NOMO-1 treated with DMSO at 0.1 percent for 48 hours (cell line): ENCODE results near the gene WASF2.
"Not testable (repeated sequence)": the region's sequence is repeated elsewhere in the genome, so short reads cannot be mapped to it uniquely, and the experiment has no call there.

Source experiments
- DNase-seq: peaks from one replicate; lab custom pipeline; 2025; ENCODE audit not compliant: unreplicated experiment; lab: John Stamatoyannopoulos, UW

The WASF2 gene

DNA sequence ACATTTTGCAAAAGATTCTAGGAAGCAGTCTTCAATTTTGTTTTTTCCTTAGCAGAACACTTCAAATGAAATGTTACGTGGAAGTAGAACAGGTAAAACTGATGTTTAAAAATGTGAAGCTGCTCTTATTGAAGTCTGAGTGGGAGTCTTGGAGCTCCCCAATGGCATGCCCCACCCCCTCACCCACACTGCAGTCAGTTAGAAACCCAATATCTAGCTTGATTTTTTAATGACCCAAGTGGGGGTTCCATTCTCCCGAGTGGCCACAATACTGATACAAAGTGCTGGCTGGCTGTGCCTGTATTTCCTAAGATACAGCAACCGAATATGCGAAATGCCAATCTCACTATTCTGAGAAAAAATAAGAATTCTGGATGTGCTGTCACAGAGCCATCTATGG is 66.3 kb downstream of the WASF2 start:
- no peak for DNase-seq

DNA sequence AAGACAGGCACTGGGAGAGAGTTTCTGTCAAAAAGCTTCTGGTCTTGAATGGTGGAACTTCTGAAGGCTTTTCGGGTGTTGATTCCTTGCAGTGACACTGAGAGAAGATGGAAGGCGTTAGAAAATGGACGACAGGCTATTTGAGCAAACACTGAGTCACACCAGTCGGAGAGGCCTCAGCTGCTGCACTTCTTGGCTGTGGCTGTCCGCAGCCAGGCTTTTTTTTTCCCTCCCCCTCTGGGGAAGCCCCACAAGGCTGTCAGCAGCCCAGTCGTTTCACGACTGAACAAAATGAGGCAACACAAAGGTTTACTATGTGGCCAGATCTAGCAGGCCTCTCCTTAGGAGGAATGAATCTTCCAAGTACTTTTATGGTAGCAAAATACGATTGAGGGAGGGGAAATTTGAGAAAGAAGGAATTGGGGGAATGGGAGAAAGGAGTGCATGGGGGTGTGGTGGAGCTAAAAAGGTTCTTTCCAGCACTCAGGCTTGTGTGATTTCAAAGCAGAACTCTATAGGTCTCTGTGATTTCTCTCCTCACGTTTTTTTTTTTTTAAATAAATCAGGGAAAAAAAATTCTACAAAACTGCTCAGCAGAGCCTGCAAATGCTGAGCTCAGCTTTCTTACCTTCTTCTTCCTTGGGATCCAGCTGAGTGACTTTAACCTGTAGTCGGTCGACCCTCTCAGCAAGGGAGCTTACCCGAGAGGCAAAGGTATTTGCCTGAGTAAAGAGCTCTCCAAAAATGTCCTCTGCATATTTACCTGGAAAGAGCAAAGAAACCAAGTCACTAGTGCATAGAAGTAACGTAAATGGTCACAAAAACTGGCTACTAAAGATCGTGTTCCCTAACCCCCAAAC is 71.4 kb downstream of the WASF2 start:
- DNase-seq = peak; percentile 86

DNA sequence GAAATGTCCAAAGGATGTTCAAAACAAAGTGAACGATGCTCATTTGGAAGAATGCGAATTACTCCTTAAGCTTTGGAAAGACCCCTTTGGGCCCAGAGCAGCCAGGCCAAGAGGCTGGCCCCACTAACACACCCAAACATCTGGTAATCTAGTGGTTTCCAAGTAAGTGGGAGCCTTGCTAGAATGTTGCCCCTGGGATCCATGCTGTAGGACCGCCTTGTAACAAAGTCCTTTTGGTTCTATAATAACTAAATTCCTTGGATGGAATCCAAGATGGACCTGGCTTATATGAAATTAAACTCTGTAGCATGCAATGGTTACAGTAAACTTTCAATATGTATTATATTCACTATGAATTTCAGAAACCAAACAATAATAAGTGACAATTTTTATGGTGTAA is 72.3 kb downstream of the WASF2 start:
- no peak for DNase-seq

DNA sequence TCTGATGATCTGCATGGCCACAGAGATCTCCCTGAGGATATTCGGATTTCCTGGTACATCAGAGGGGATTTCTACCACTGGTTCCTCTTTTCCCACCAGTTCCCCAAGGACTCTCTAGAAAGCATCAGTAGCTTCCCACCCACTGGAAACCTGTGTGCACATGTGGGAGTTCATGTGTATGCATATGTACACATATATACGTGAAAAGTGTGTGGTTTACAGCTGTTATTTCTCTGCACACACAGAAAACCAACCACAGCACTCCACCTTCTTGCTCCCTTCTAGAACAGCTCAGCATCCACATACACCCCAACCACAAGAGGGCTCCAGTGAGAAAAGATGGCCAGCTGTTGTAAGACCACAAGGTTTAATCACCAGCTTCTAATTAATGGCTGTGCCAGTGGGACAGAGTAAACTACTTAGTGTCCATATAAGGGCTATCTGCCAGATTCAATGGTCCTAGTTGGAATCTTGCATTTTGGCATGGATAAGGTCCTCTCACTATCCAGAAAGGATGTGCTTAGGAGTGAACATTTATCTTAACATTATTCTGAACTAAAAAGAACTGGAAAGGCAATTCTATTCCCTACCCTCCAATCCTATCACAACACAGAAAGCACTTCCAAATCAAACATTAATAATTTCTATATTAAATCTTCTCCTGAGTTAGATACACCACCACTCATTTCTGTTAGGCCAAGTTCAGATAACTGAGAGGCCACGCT is 73.4 kb downstream of the WASF2 start:
- DNase-seq = peak; percentile 82

DNA sequence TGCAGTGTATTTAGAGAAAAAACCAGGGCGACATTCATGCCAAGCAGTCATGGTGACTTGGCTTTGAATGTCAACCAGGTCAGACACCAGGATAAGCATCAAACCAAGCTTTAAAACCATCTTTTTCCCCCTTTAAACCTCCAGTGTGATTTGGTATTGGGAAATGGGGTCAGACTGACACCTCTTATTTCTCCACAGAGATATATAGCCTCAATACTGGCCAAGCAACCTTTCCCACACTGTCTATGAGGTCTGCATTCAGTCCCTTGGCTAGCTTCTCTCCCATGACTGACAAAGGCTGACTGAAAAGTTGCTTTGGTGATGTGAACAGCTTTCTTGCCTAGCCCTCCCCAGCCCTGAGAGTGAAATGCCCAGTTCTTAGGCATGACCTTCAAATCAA is 75.9 kb downstream of the WASF2 start:
- no peak for DNase-seq

DNA sequence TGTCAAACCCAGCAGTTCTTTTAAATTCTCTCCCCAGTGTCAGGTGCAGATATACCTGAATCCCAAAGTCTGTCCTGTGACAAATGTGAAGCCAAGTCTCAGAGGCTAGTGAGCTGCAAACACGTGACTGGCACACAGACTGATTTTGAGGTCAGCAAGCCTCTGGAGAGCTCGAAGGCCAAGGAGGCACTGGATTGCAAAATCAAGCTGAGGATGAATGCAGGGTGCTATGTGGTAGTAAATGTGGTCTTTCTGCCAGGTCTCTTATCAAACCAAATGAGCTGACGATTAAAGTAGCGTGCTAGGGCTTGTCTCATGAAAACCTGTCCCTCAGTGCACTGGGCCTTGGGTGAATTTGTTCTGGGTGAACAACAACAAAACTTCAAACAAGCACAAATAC is 77.0 kb downstream of the WASF2 start:
- no peak for DNase-seq

DNA sequence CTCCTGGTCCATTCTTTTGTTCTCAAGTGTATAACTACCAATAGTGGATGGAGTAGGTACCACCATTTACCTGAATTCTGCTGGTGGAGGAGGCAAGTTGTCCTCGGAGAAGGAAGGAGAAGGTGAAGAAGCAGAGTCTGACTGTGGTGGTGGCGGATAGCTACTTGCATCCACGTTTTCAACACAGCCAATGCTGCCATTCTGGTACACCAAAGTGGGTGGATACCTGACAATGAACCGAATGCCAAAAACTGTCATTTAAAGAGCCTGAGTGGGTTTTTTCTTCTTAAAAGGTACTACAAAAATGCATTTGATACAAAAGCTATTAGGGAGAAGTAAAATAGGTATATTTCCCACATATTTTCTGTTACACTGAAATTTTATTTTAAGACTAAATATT is 77.5 kb downstream of the WASF2 start:
- no peak for DNase-seq

DNA sequence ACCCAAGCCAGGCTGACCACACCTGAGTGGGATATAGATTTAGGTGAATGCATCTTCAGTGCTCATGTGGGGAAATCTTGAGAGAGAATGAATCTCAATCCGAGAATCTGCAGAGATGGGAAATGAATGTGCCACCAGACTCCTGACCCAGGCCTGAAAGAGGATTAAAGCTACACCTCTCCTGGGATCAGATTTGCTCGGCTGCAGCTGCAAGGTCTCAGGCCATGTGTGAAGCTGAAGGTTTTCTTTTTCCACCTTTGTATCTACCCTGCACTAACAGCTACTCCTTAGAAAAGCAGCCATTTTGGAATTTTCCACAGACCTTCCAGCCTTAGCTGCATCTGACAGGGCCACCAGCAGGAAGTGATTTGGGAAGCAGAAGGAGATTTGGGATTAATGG is 79.3 kb downstream of the WASF2 start:
- no peak for DNase-seq

DNA sequence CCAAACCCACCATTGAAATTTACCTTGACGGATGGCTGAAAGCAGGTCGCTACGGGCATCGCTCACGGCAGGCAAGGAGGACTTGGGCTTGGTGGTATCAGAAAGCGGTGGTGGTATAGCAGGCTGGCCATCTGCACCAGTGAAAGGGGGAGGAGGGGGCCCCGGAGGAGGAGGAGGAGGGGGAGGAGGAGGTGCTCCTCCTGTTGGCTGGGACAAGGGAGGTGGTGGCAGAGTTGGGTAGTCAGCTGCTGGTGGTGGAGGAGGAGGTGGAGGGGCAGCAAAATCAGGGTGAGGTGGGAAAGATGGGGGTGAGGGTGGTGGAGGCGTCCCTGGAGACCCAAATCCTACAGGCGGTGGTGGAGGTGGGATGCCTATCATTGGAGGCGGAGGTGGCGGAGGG is 80.3 kb downstream of the WASF2 start:
- no peak for DNase-seq

DNA sequence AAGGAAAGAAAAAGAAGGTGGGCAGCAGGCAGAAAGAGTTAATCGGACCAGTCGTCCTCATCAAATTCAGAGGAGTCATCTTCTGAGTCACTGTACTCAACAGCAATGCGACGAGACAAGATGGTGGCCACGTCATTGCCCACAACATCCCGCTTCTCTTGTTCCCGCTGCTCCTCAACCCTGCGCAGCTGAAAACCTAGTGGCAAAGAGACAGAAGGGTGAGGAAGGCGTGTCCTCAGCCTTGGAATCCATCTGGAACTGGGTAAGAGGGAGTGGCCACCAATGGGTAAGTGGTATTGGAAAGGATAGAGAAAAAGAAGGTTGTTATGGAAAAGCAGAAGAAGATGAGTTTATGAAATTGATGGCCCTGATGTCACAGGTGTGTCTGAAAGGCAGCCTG is 81.8 kb downstream of the WASF2 start:
- DNase-seq = no peak

DNA sequence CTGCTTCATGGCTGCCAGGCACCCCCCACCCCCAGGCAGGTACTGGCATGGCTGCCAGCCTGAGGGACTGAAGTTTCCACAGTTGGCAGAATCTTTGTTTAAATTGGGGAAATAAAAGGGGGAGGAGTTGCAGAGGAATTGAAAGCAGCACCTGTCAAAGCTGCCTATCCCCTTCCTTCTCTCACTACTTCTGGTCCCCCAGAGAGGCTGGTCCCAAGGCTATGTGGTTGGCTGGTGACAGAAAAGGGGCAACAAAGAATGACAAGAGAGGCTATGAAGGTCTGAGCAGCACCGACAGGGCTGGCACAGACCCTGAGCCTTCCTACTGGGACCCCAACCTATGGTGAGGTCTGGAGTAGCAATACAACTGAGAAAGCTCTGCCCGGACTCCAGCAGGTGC is 83.2 kb downstream of the WASF2 start:
- not testable (repeated sequence) for DNase-seq

DNA sequence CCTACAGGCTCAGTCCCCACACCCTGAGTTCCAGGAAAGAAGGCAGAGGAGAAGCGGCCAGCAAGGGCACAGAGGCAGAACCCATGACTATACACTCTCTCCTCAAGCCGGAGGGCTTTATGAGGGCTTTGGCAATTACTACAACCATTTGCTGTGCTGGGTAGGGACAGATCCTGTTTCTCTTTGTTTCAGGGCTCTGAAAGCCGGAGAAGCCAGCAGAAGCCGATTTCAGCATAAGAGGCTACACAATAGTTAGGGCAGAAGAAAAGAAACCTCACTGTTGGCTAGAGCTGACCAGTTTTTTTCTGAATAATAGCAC is 83.6 kb downstream of the WASF2 start:
- no peak for DNase-seq

DNA sequence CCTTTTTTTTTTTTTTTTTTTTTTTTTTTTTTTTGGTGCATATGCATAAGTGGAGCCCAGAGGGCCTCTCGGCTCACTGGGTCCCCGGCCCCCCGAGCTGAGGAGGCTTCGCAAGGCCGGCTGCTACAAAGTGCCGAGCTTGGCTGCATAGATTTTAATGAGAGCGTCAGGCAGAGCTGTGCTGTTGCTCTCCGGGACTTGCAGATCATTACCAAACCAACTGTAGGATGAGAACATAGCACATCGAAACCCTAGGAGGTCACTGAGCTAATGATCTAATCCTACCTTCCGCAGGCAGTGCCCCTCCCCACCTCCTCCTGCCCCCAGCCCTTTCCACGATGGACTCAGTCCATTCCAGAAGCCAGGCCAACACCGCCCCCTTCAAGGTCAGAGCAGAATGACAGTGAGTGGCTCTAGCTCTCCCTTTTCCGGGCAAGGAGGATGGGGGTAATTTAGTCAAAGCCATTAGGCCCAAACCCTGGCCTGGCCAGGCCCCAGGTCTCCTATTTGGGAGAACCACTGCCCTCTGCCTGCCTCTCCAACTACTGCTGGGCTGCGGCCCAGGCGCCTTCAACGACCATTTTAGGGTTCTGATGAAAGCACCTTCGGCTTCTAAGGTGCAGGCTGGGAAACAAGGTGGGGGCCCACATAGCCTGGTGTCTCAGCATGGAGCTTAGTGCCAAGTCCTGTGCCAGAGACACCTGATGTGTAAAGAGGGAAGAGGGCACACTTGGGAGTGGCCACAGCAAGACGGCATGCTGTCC is 84.2 kb downstream of the WASF2 start:
- not testable (repeated sequence) for DNase-seq

DNA sequence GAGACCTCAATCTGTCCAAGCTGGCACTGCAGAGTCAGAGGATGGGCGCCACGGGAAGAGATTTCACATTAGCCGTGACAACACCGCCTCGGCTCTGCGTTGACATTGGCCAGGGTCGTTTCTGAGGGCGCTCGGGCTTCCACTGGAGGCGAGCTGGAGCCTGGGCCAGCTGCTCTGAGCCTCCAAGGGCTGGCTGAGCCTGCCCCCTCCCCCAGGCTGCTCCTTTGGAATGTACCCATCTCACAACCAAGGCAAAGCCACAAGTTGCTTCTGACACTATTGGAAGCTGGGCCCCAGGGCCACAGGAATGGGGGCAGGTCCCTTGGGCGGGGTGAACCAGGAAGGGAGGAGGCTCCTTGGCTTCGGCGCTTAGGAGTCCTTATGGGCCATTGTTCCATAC is 84.9 kb downstream of the WASF2 start:
- no peak for DNase-seq

DNA sequence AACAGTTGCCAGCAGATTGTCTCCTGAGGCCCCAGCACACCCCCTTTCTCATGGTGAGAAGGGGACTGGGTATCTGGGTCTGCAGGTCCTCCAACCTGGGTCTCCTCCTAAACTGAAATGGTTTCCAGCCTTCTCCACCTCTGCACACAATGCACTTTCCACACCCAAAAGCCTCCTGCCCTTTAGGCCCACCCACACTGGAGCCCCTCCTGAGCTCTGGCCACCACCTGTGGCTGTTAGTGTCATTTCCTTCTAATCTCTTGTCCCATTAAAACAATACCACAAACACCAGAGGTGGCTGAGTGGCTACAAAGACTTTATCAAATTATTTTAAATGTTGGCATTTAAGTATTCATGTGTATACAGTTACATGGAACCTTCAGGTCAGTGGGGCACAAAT is 86.0 kb downstream of the WASF2 start:
- DNase-seq = no peak

DNA sequence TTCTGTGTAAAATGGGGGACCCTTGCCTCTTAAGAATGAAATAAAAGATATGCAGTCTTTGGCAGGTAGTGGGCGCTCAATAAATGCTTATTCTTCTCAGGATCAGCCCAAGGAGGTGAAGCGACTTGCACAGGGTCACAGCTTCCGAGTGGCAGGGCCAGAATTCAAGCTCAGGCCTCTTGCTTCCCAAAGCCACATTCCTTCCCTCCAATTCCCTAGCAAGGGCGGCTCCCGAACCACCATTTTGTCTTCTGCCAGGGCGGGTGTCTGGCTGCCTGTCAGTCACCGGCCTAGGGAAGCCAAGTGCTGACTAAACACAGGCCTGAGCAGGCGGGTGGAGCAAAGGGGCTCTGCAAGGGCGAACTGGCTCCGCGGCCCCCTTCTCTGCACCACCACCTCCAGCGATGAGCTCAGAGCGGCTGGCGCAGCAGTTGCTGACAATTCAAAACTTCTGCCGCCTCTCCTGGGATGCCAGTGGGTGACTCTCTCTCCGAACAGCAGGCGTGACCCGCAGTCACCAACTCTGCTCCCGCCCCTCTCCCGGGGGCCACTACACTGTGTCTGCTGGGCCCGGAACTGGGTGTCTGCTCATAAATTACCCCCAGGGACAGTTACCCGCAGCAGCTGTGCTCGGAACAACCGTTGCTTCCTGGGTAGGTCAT is 86.8 kb downstream of the WASF2 start:
- no peak for DNase-seq

DNA sequence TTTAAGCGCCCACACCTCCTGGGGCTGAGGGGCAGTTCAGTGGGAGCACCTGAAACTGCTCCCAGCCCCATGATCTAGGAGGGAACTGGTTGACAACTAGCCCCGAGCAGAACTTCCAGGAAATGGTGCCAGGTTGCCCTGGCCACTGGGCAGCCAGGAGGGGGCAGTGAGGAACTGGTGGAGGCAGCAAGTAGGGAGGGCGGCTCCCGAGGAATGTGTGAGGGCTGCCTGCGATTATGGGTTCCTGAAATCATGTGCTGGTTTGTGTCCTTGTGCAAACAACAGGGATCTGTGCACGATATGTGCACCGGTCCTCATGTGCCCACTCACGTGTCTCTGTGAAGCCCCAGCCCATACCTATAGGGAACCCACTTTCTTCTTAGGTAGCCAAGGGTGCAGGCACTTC is 87.6 kb downstream of the WASF2 start:
- peak; percentile 44 for DNase-seq

DNA sequence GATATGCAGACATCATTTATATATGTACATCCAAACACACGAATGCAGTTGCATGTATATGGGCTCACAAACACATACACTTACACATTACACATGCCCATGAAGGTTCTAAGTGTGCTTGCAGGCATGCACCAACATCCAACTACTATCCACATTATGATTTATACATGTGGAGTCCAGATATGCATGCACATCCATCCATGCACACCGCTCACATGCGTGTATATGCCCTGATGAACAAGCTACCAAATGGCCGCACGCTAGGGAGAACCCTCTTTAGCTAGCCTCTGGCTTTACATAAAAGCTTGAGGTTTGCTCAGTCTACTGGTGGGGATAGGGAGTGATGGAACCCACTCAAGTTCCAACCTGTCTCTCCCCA is 89.0 kb downstream of the WASF2 start:
- no peak for DNase-seq

DNA sequence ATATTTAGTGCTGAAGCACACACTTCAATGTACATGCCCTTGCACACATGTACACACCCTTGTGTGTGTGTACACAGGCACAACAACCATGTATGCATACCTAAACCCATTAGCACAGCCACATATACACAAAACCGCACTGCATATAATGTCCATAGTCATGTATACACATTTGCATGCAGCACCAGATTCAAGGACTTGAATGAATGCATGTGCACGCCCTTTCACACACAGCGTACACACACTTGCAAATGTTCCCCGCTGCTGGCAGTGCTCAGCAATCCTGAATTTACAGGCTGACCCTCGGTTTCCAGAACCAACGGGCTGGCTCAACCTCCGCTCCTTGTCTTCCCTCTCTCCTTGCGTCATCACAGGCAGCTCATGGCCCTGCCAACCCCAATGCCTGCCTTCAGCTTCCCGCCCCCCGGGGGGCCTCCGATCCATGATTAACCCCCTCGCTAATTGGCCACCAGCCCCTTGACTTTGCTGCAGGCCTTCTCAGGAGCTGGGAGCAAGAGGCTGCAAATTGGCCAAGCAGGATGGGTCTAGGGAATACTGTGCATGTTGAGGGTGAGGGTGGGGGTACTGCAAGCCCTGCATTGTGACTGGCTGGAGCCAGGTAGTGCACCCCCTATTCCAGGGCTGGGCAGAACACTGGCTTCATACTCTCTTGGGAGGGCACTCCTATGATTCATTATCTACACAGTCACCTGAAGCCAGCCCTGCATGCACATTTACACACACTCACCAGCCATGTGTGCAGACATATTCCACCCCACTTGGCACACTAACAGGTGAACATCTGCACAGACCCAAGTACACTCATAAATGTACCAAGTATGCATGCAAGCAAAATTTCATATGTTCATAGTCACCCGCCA is 89.6 kb downstream of the WASF2 start:
- DNase-seq = no peak

DNA sequence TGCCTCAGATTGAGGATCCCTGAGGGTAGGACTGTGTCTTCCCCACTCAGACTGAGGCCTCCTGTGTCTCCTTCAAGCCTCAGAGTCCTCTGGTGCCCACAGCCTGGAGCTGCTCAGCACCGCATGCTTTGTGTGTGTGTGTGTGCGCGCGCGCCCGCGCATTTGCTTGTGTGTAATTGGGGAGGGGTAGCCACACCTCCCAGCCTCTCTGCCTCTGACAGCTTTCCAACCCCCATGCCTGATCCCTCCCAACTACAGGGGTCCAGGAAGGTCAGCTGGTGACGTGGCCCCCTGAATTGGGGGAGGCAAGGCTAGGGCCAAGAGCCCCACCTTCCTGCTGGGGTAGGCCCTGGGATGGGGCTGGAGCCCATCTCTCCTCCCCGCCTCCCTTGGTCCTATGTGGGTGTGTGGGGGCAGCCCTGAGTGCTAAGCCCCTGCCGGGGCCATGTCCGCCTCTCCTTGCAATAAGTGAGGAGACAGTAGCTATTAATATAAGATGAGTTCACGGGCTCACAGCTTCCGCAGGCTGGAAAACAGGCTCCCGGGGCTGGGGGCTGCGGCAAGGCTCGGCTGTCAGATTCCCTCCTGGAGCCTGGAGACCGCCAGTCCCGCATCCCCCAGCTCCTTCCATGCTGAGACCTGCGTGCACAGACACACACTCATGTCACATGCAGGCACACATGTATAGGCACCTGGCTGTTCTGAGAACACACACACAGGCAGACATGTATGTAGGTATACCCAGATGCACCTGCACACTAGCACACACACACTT is 90.5 kb downstream of the WASF2 start:
- no peak for DNase-seq
